ENCODE data around the gene ATF6.

Gene ATF6

GRCh38 chr1:161989786-161990185 lies 223.7 kb downstream of the ATF6 start:
- DNase-seq (ENCODE audit: extremely low read depth in 1 of 2, low read depth in 1 of 2): no peak

GRCh38 chr1:161993576-161993975 lies 227.5 kb downstream of the ATF6 start:
- no peak for DNase-seq (ENCODE audit: extremely low read depth in 1 of 2, low read depth in 1 of 2)

- DNase-seq (ENCODE audit: extremely low read depth in 1 of 2, low read depth in 1 of 2): no peak
Observed at GRCh38 chr1:161994175-161994668, 228.1 kb downstream of the ATF6 start.

- no peak for DNase-seq (ENCODE audit: extremely low read depth in 1 of 2, low read depth in 1 of 2)
Observed at GRCh38 chr1:161997152-161997551, 231.0 kb downstream of the ATF6 start.

- no peak for DNase-seq (ENCODE audit: extremely low read depth in 1 of 2, low read depth in 1 of 2)
Observed at GRCh38 chr1:161998811-161999210, 232.7 kb downstream of the ATF6 start.

GRCh38 chr1:161999301-162000052 lies 233.4 kb downstream of the ATF6 start:
- no peak for DNase-seq (ENCODE audit: extremely low read depth in 1 of 2, low read depth in 1 of 2)

- no peak for DNase-seq (ENCODE audit: extremely low read depth in 1 of 2, low read depth in 1 of 2)
Observed at GRCh38 chr1:162000053-162000420, 233.9 kb downstream of the ATF6 start.

GRCh38 chr1:162003061-162003829 lies 237.1 kb downstream of the ATF6 start:
- no peak for DNase-seq (ENCODE audit: extremely low read depth in 1 of 2, low read depth in 1 of 2)

- DNase-seq (ENCODE audit: extremely low read depth in 1 of 2, low read depth in 1 of 2): no peak
Observed at GRCh38 chr1:162003830-162004215, 237.7 kb downstream of the ATF6 start.

- DNase-seq (ENCODE audit: extremely low read depth in 1 of 2, low read depth in 1 of 2): no peak
Observed at GRCh38 chr1:162004441-162004950, 238.4 kb downstream of the ATF6 start.

GRCh38 chr1:162006081-162006480 lies 240.0 kb downstream of the ATF6 start:
- DNase-seq (ENCODE audit: extremely low read depth in 1 of 2, low read depth in 1 of 2): no peak

- DNase-seq (ENCODE audit: extremely low read depth in 1 of 2, low read depth in 1 of 2): no peak
Observed at GRCh38 chr1:162007466-162007865, 241.3 kb downstream of the ATF6 start.

GRCh38 chr1:162008799-162009198 lies 242.7 kb downstream of the ATF6 start:
- DNase-seq (ENCODE audit: extremely low read depth in 1 of 2, low read depth in 1 of 2): no peak

GRCh38 chr1:162009501-162010174 lies 243.5 kb downstream of the ATF6 start:
- DNase-seq (ENCODE audit: extremely low read depth in 1 of 2, low read depth in 1 of 2): no peak

GRCh38 chr1:162010175-162010506 lies 244.0 kb downstream of the ATF6 start:
- DNase-seq (ENCODE audit: extremely low read depth in 1 of 2, low read depth in 1 of 2): no peak

- no peak for DNase-seq (ENCODE audit: extremely low read depth in 1 of 2, low read depth in 1 of 2)
Observed at GRCh38 chr1:162011337-162012012, 245.4 kb downstream of the ATF6 start.

- no peak for DNase-seq (ENCODE audit: extremely low read depth in 1 of 2, low read depth in 1 of 2)
Observed at GRCh38 chr1:162013289-162013688, 247.2 kb downstream of the ATF6 start.

Measured in stimulated activated CD8-positive, alpha-beta memory T cell treated with anti-CD3 and anti-CD28 coated beads, Interleukin-7, amount 100 ng/mL, for 48 hours (primary cell).